Stimulated activated CD4-positive, alpha-beta T cell treated with anti-CD3 and anti-CD28 coated beads, Interleukin-15, amount 100 ng/mL, for 1 hour (primary cell): ENCODE results near the gene HS3ST2.
"Not testable (repeated sequence)": the region's sequence is repeated elsewhere in the genome, so short reads cannot be mapped to it uniquely, and the experiment has no call there.

Experiments used
- DNase-seq, 2 donors: peaks; one replicate each; pipeline ENCODE4 v3.0.0-alpha.2; 2020; ENCODE audit warnings: low read depth in 1 of 2, low spot score in 1 of 2

Gene HS3ST2

GRCh38 chr16:22874394-22874793 lies 60.4 kb downstream of the HS3ST2 start:
- no peak for DNase-seq

GRCh38 chr16:22878955-22879354 lies 65.0 kb downstream of the HS3ST2 start:
- DNase-seq = no peak

- no peak for DNase-seq
Measured at GRCh38 chr16:22879466-22879865, 65.5 kb downstream of the HS3ST2 start.

GRCh38 chr16:22882981-22883380 lies 69.0 kb downstream of the HS3ST2 start:
- DNase-seq = no peak

GRCh38 chr16:22885951-22886350 lies 72.0 kb downstream of the HS3ST2 start:
- no peak for DNase-seq

GRCh38 chr16:22886927-22887326 lies 73.0 kb downstream of the HS3ST2 start:
- no peak for DNase-seq

- DNase-seq = no peak
Measured at GRCh38 chr16:22887445-22887844, 73.5 kb downstream of the HS3ST2 start.

- DNase-seq = no peak
Measured at GRCh38 chr16:22888791-22889190, 74.8 kb downstream of the HS3ST2 start.

- no peak for DNase-seq
Measured at GRCh38 chr16:22890976-22891375, 77.0 kb downstream of the HS3ST2 start.

- no peak for DNase-seq
Measured at GRCh38 chr16:22897184-22897583, 83.2 kb downstream of the HS3ST2 start.

GRCh38 chr16:22898131-22898530 lies 84.2 kb downstream of the HS3ST2 start:
- DNase-seq = no peak

- peak in 1 of 2 donors; percentile 10 for DNase-seq
Measured at GRCh38 chr16:22898874-22899348, 84.9 kb downstream of the HS3ST2 start.

- not testable (repeated sequence) for DNase-seq
Measured at GRCh38 chr16:22899567-22899966, 85.6 kb downstream of the HS3ST2 start.

GRCh38 chr16:22900863-22901262 lies 86.9 kb downstream of the HS3ST2 start:
- DNase-seq = no peak

GRCh38 chr16:22901563-22901962 lies 87.6 kb downstream of the HS3ST2 start:
- no peak for DNase-seq

GRCh38 chr16:22903716-22904115 lies 89.8 kb downstream of the HS3ST2 start:
- no peak for DNase-seq

GRCh38 chr16:22912654-22913053 lies 98.7 kb downstream of the HS3ST2 start:
- DNase-seq = no peak

- no peak for DNase-seq
Measured at GRCh38 chr16:22915003-22915402, 101.0 kb downstream of the HS3ST2 start.

GRCh38 chr16:22923491-22923890 lies 109.5 kb downstream of the HS3ST2 start:
- no peak for DNase-seq

GRCh38 chr16:22924492-22924891 lies 110.5 kb downstream of the HS3ST2 start:
- no peak for DNase-seq

GRCh38 chr16:22926105-22926751 lies 112.3 kb downstream of the HS3ST2 start:
- DNase-seq = no peak

- no peak for DNase-seq
Measured at GRCh38 chr16:22927306-22927705, 113.3 kb downstream of the HS3ST2 start.

- DNase-seq = no peak
Measured at GRCh38 chr16:22928882-22929435, 115.0 kb downstream of the HS3ST2 start.
